Osteocyte (in vitro differentiated cells): Measurements from ENCODE around the gene TMEM158. TPM values are rescaled to one million over a fixed set of nuclear protein-coding genes. Genes with fewer than 3 reads are reported as not detected.

ENCODE experiments used
- DNase-seq: peaks from one replicate; pipeline ENCODE4 v3.0.0; 2021; ENCODE audit warnings: mixed read lengths; ENCODE audit not compliant: unreplicated experiment; ENCODE audit errors: extremely low spot score
- H3K27ac Mint-ChIP-seq: one replicate; pipeline ENCODE4 v1.8.0; 2021; ENCODE audit warnings: mild to moderate bottlenecking, mixed read lengths; ENCODE audit not compliant: unreplicated experiment
- H3K27me3 Mint-ChIP-seq: one replicate; pipeline ENCODE4 v1.8.0; 2021; ENCODE audit warnings: mixed read lengths; ENCODE audit not compliant: unreplicated experiment
- H3K36me3 Mint-ChIP-seq: one replicate; pipeline ENCODE4 v1.8.0; 2021; ENCODE audit warnings: mixed read lengths; ENCODE audit not compliant: unreplicated experiment
- H3K4me1 Mint-ChIP-seq: one replicate; pipeline ENCODE4 v1.8.0; 2021; ENCODE audit warnings: mixed read lengths; ENCODE audit not compliant: unreplicated experiment
- H3K4me3 Mint-ChIP-seq: one replicate; pipeline ENCODE4 v1.8.0; 2021; ENCODE audit warnings: mild to moderate bottlenecking, moderate library complexity, mixed read lengths; ENCODE audit not compliant: unreplicated experiment
- H3K9me3 Mint-ChIP-seq: one replicate; pipeline ENCODE4 v1.8.0; 2021; ENCODE audit warnings: mixed read lengths; ENCODE audit not compliant: unreplicated experiment
- total RNA-seq: library from RNA; stranded (reverse); gene quantifications from 2 replicates; pipeline ENCODE4 v1.2.1, GENCODE V29; 2021
- TF ChIP-seq, protein P1 (sequence below): fragments of 200-600 bp; sonication (generic); IDR thresholded peaks from 2 replicates; pipeline ENCODE4 v1.5.0; 2021; ENCODE audit warnings: antibody characterized with exemption, mild to moderate bottlenecking, moderate library complexity

Gene TMEM158
- total RNA-seq, 1 donor from 2014 or later, result 15.0 TPM

DNA sequence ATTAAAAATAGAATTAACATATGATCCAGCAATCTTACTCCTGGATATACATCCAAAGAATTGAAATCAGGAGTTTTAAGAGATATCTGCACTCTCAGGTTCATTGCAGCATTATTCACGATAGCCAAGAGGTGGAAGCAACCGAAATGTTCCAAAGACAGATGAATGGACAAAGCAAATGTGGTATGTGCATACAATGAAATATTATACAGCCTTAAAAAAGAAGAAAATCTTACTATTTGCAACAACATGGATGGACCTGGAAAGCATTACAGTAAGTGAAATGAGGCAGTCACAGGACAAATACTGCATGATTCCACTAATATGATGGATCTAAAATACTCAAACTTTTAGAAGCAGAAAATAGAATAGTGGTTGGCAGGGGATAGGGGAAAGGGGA, 9.3 kb upstream of the TMEM158 start:
- Mint-ChIP-seq H3K36me3 (no peaks in the 10 kb centered on the region), H3K4me3 (no peak overlapping the region), H3K27me3 (peaks cover 30% of the 10 kb centered on the region), H3K4me1 (no peaks in the 10 kb centered on the region), H3K9me3 (peaks cover 4% of the 10 kb centered on the region), H3K27ac (no peak overlapping the region)
- DNase-seq, result no peak
- TF ChIP-seq, protein P1, sequence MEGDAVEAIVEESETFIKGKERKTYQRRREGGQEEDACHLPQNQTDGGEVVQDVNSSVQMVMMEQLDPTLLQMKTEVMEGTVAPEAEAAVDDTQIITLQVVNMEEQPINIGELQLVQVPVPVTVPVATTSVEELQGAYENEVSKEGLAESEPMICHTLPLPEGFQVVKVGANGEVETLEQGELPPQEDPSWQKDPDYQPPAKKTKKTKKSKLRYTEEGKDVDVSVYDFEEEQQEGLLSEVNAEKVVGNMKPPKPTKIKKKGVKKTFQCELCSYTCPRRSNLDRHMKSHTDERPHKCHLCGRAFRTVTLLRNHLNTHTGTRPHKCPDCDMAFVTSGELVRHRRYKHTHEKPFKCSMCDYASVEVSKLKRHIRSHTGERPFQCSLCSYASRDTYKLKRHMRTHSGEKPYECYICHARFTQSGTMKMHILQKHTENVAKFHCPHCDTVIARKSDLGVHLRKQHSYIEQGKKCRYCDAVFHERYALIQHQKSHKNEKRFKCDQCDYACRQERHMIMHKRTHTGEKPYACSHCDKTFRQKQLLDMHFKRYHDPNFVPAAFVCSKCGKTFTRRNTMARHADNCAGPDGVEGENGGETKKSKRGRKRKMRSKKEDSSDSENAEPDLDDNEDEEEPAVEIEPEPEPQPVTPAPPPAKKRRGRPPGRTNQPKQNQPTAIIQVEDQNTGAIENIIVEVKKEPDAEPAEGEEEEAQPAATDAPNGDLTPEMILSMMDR, result no peak

- H3K27me3 Mint-ChIP-seq, result peaks cover 35% of the 10 kb centered on the region
These were observed 8.2 kb upstream of the TMEM158 start for GRCh38 chr3:45234250-45234649.

GRCh38 chr3:45232521-45232920, 6.4 kb upstream of the TMEM158 start:
- H3K36me3 Mint-ChIP-seq, result no peaks in the 10 kb centered on the region
- H3K4me1 Mint-ChIP-seq, result no peaks in the 10 kb centered on the region
- H3K4me3 Mint-ChIP-seq, result no peak overlapping the region
- no peak overlapping the region for H3K27ac Mint-ChIP-seq
- TF ChIP-seq, protein P1, result no peak
- DNase-seq, result no peak
- peaks cover 47% of the 10 kb centered on the region for H3K27me3 Mint-ChIP-seq
- peaks cover 4% of the 10 kb centered on the region for H3K9me3 Mint-ChIP-seq

More at GRCh38 chr3:45234250-45234649, 8.2 kb upstream of the TMEM158 start:
- no peaks in the 10 kb centered on the region for H3K4me1 Mint-ChIP-seq
- DNase-seq, result no peak
- TF ChIP-seq, protein P1, result no peak
- no peaks in the 10 kb centered on the region for H3K36me3 Mint-ChIP-seq
- H3K9me3 Mint-ChIP-seq, result peaks cover 4% of the 10 kb centered on the region
- H3K4me3 Mint-ChIP-seq, result no peak overlapping the region
- no peak overlapping the region for H3K27ac Mint-ChIP-seq

- Mint-ChIP-seq H3K4me3 (no peak overlapping the region), H3K36me3 (no peaks in the 10 kb centered on the region), H3K27ac (no peak overlapping the region), H3K4me1 (peaks cover 18% of the 10 kb centered on the region), H3K9me3 (no peaks in the 10 kb centered on the region), H3K27me3 (peaks cover 44% of the 10 kb centered on the region)
- TF ChIP-seq, protein P1, result no peak
- no peak for DNase-seq
These were observed 1.9 kb upstream of the TMEM158 start for GRCh38 chr3:45227946-45228345.

DNA sequence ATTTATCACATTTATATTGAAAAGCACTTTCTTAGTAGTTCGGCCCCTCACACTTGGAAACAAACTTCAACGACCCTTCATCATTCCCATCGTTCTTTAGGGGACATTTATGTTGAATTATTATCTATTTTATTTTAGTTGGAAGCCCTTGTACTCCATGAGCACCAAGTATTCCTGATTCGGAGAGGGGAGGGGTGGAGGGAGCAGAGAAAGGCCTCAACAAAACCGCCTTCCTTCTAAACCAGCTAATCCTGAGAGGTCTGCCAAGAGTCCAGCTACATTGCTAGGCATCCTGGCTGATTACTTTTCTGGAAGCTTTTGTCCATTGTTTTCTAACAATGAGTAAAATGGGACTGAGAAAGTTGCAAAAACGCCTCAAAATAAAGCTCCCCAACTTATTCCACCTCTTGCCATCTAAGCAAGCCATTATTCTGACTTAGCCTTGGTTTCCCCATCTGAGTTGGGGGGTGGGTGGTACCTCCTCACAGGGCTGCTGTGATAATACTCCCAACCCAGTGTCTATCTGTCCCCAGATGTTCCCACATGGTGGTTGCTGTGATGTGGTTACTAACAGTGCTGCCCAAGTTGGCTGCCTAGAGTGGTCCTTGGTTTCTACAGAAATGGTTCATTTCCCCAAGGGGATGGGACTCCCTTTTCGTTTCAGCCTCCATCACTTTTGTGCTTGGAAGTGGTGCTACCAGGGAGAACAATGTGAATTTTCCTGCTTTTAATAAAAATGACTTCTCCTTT, 1.2 kb upstream of the TMEM158 start:
- no peak overlapping the region for H3K27ac Mint-ChIP-seq
- H3K27me3 Mint-ChIP-seq, result peaks cover 41% of the 10 kb centered on the region

More for the DNA sequence above, 1.2 kb upstream of the TMEM158 start:
- Mint-ChIP-seq H3K36me3 (no peaks in the 10 kb centered on the region), H3K4me1 (peaks cover 18% of the 10 kb centered on the region), H3K4me3 (peak overlapping the region; percentile 26), H3K9me3 (no peaks in the 10 kb centered on the region)
- TF ChIP-seq, protein P1, result no peak
- no peak for DNase-seq
